NT2/D1 (cell line): ENCODE results near the gene CHEK1.

Experiments
- SUZ12 ChIP-seq: IDR thresholded peaks from 2 replicates; pipeline ENCODE4 v1.6.1; 2011; ENCODE audit not compliant: insufficient read length, insufficient read depth; ENCODE audit errors: extremely low read depth
- YY1 ChIP-seq: IDR thresholded peaks from 2 replicates; pipeline ENCODE4 v1.6.1; 2011; ENCODE audit not compliant: insufficient read length, insufficient read depth
- ZNF274 ChIP-seq: IDR thresholded peaks from 2 replicates; pipeline ENCODE4 v1.6.1; 2011; ENCODE audit warnings: mild to moderate bottlenecking, low read depth, low read length

DNA sequence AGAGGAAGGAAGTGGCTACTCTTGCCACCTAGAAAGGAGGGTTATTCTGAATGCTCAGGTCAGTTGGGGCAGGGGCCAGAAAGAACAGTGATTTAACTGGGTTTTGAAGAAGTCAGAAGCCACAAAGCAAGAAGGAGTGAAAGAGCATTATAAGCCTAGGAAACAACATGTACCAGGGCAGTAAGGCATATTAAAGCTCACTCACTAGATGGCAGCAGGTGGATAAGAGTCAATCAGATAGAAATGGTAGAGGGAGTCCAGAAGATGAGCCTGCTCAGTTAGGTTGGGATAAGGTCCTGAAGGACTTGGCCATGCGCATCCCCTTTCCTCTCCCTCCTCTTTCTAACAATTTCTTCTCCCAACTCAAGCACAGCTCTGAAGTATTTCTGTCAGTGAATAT is 99.2 kb downstream of the CHEK1 start:
- TF ChIP-seq ZNF274 (no peak), SUZ12 (no peak), YY1 (no peak)
